ENCODE data around the gene LINGO3. TPM values are rescaled to one million over a fixed set of nuclear protein-coding genes. Genes with fewer than 3 reads are reported as not detected.

LINGO3 gene
- total and polyA plus RNA-seq, 2 of the 4 experiments (the other 2 are of a cell fraction): not detected

DNA sequence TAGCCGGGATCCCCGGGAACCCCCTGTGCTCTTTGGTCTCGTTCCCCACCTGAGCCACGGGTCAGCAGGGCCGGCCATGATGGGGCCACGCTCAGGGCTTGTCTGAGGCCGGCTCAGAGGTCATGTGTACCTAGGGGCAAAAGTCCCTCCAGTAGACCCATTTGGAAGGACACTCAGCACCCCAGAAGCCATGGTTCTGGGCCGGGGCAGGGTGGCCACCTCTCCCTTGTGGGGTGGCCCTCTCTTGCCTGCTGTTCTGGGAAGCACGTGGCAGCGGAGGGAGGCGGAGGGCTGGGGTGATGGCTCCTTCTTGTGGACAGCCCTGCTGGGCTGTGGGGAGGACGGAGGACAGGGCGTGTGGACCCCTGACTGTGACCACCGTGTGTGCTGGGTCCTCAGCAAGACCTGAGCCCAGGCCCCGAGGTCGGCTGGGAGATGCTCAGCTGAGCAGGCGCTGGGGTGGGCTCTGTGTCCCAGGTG lies 19.6 kb downstream of the LINGO3 start:
- intact Hi-C loops (cut with micrococcal nuclease): no loop called here
- no peak overlapping the region for H3K4ac ChIP-seq (ENCODE audit: low read depth, low read length)

More for the DNA sequence above, 19.6 kb downstream of the LINGO3 start:
- TF ChIP-seq MAZ (IDR thresholded peaks at IDR 0.05; ENCODE audit: borderline replicate concordance, low read depth, low read length): no peak
- TF ChIP-seq, protein P1, sequence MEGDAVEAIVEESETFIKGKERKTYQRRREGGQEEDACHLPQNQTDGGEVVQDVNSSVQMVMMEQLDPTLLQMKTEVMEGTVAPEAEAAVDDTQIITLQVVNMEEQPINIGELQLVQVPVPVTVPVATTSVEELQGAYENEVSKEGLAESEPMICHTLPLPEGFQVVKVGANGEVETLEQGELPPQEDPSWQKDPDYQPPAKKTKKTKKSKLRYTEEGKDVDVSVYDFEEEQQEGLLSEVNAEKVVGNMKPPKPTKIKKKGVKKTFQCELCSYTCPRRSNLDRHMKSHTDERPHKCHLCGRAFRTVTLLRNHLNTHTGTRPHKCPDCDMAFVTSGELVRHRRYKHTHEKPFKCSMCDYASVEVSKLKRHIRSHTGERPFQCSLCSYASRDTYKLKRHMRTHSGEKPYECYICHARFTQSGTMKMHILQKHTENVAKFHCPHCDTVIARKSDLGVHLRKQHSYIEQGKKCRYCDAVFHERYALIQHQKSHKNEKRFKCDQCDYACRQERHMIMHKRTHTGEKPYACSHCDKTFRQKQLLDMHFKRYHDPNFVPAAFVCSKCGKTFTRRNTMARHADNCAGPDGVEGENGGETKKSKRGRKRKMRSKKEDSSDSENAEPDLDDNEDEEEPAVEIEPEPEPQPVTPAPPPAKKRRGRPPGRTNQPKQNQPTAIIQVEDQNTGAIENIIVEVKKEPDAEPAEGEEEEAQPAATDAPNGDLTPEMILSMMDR (conservative IDR thresholded peaks at IDR 0.05; ENCODE audit: low read depth, low read length): no peak
- Histone ChIP-seq H4K91ac (ENCODE audit: insufficient read depth, low read depth, low read length) (no peak overlapping the region), H3K4me1 (ENCODE audit: control insufficient read depth, insufficient read depth, low read length) (peaks cover 5% of the 10 kb centered on the region), H3K4me2 (ENCODE audit: low read depth, low read length) (no peak overlapping the region), H3K9ac (ENCODE audit: low read depth, low read length) (no peak overlapping the region), H3K4me3 (ENCODE audit: insufficient read depth, low read depth, low read length) (no peak overlapping the region), H2AK9ac (replicated peaks; ENCODE audit: low read depth, low read length, poor library complexity) (no peak overlapping the region), H3K36me3 (ENCODE audit: control insufficient read depth, insufficient read depth, low read length) (no peaks in the 10 kb centered on the region), H3K27me3 (ENCODE audit: control insufficient read depth, insufficient read depth, low read length) (peaks cover 60% of the 10 kb centered on the region), H3K18ac (ENCODE audit: low read depth, low read length) (no peak overlapping the region), H2BK15ac (ENCODE audit: low read depth, low read length) (no peak overlapping the region), H4K5ac (ENCODE audit: low read depth, low read length) (no peak overlapping the region), H4K20me1 (ENCODE audit: insufficient read depth, low read length) (peaks cover 26% of the 10 kb centered on the region), H3K79me1 (ENCODE audit: low read depth in 1 of 2, low read length in 2 of 2) (no peaks in the 10 kb centered on the region), H3K23ac (ENCODE audit: low read depth, low read length) (no peak overlapping the region), H3K27ac (ENCODE audit: insufficient read depth, low read length) (no peak overlapping the region), H3K9me1 (ENCODE audit: insufficient read depth, low read length) (no peaks in the 10 kb centered on the region), H2BK5ac (ENCODE audit: low read depth, low read length, poor library complexity, severe bottlenecking) (no peak overlapping the region), H2AK5ac (ENCODE audit: low read depth, low read length) (no peak overlapping the region), H2BK20ac (ENCODE audit: low read depth, low read length) (no peak overlapping the region), H3K9me3 (ENCODE audit: control insufficient read depth, insufficient read depth, low read length) (no peaks in the 10 kb centered on the region), H4K8ac (ENCODE audit: low read depth in 2 of 2, low read length in 2 of 2) (no peak overlapping the region), H3K14ac (replicated peaks; ENCODE audit: low read depth, low read length) (no peak overlapping the region), H2BK120ac (ENCODE audit: low read depth, low read length) (no peak overlapping the region), H3K56ac (ENCODE audit: extremely low read depth, insufficient read depth, low read length) (no peak overlapping the region), H2AFZ (replicated peaks; ENCODE audit: low read length, poor library complexity) (no peak overlapping the region)
- in situ Hi-C loops (cut with MboI; ENCODE audit: low sequenced_read_pairs): no loop called here
- BruUV-seq (replicated peaks): no TSS peak
- WGBS, 2 experiments (ENCODE audit: extremely low coverage in 2 of 2, insufficient read length in 1 of 2): 78% methylated on average over 12 of the region's 17 CpGs; no CpG with 5 or more reads in 1 of the 2 experiments
- dilution Hi-C loops (cut with HindIII; ENCODE audit: low sequenced_read_pairs, unreplicated experiment): no loop called here
- DNase-seq (no peak), ATAC-seq (ENCODE audit: low read depth) (no peak)
- CTCF ChIA-PET: no interaction called here
- POLR2A ChIA-PET (ENCODE audit: unreplicated experiment): no interaction called here
